Fibroblast of peridontal ligament (primary cell): ENCODE measurements around the gene L3MBTL1.
A peak's percentile ranks its signal among the peaks of the same experiment; 100 is the strongest.
"Not testable (repeated sequence)": the region's sequence is repeated elsewhere in the genome, so short reads cannot be mapped to it uniquely, and the experiment has no call there.

ENCODE experiments used
- DNase-seq: peaks from one replicate; pipeline ENCODE4 v3.0.0-alpha.2; 2010; ENCODE audit errors: extremely low read depth

The L3MBTL1 gene

DNA sequence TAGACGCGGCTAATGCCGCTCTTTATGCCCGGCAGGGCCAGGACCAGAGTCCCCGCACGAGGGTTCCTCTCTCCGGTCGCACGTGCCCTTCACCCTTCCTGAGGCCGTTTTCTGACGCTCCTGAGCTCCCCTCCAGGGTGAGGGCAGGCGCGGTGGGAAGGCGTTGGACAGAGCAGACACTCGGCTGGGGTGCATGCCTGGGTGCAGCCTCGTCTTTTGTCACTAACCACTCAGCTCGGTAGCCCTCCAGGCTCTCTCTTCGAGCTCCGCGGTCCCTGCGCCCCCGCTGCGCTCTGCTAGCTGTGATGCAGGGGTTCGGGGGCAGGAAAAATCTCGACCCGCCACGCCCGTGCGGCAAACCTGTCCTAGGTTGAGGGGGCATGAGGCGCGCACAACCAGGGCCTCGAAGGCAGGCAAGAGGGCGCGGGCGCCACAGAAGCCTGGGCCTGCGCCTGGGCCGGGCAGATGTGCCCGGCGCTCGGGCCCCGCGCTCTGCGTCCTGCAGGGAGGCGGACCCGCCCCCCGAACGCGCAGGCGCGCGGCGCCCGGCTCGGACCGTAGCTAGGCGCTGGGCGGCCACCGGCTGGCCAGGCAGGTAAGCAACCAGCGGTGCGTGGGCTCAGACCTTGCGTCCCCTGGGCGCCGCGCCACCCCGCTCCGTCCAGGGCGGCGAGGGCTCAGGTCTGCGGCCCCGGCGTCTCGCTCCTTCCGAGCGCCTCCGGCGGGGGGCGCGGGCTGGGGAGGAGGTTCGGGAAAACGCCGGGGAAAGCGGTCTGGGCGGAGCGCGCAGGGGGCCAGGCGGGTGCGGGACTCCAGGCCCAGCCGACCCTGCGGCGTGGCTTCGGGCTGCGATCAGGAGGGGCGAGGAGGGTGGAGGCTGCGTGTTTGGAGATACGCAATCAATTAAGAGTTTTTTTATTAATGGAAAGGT is at the start of gene L3MBTL1:
Gene L3MBTL1 (plus strand): TSS at position 548 of the 931 bp plus-strand sequence. CDS start 5,807 bp downstream, outside the sequence.
- peak; percentile 15 for DNase-seq

DNA sequence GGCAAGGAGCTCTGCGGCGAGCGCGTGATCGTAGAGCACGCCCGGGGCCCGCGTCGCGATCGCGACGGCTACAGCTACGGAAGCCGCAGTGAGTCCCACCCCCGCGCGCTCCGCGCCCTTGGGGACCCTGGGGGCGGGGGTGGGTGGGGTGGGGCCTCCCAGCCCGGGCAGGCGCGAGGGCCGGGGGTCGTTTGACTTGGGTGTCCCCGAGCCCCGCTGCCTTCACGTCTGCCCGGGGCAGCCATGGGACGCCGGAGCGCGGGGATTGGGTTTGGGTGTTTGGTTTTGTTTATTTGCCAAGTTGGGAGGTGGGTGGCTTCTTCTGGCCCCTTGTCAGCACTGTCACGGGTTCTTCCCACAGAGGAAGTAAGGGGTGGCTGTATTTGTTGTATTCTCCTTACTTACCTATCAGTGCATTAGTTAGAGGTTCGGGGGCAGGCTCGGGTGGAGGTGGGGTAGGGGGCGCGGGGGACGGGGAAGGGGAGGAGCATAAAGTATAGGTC is 49.0 kb upstream of the L3MBTL1 start:
- no peak for DNase-seq

DNA sequence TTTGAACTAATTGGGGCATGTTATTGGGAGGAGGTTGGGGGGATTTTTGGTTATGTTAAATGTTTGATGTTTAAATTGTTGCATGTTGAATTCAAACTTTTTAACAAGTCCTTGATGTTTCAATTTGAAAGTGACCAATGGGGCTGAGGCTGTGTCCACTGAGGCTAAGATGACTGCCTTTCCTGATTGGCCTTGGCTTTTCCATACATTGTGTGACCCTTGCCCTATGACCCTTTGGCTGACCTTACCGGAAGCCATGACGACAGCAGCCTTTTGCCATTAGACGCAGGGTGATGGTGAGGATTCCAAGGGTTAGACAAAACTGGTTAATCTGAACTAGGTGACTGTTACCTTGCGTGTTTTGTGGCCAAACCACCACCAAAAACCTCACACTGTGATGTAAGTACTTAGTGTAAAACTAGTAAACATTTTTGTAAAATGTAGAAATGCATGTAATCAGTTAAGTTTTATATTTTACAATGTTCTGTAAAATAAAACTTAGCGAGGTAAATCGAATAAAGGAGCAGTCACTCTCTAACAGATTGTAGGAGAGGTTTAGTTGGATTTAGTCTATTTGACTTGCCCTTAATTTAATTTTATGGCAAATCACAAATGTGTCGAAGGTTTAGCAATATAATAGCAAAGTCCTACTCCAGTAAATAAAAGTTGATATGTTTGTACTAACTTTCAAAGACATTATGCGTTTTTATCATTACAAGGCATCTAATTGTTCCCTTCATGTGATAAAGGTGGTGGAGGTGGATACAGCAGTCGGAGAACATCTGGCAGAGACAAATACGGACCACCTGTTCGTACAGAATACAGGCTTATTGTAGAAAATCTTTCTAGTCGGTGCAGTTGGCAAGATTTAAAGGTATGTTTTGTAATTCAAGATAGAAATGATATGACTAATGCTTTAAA is 48.2 kb upstream of the L3MBTL1 start:
- peak; percentile 15 for DNase-seq

DNA sequence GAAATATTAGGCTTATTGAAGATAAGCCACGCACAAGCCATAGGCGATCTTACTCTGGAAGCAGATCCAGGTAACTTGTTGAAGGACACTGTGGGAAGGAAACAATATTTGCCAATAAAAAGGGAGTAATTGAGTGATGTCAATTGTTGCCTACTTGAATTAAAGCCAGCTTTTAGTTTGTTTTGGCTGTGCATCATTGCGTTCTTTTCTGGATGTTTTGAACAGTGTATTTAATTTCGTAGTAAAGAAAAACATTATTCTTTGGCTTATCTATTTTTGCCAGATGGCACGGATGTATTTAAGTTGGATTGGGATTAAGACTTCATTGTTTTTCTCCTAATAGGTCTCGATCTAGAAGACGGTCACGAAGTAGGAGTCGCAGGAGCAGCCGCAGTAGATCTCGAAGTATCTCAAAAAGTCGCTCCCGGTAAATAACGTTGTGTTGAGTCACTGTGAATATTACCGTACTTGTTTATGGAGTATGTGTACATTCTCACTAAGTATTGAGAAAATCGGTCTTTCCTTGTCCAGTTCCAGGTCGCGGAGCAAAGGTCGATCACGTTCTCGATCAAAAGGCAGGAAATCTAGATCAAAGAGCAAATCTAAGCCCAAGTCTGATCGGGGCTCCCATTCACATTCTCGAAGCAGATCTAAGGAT is 47.2 kb upstream of the L3MBTL1 start:
- no peak for DNase-seq

DNA sequence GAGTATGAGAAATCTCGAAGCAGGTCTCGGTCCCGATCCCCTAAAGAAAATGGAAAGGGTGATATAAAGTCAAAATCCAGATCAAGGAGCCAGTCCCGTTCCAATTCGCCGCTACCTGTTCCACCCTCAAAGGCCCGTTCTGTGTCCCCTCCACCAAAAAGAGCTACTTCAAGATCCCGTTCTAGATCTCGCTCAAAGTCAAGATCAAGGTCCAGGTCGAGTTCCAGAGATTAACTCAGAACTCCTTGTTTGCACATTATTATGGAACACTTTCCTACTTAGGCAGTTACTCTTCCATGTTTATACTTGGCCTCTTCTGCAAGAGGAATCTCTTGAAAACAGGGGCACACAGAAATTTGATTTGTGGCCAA is 46.7 kb upstream of the L3MBTL1 start:
- no peak for DNase-seq

DNA sequence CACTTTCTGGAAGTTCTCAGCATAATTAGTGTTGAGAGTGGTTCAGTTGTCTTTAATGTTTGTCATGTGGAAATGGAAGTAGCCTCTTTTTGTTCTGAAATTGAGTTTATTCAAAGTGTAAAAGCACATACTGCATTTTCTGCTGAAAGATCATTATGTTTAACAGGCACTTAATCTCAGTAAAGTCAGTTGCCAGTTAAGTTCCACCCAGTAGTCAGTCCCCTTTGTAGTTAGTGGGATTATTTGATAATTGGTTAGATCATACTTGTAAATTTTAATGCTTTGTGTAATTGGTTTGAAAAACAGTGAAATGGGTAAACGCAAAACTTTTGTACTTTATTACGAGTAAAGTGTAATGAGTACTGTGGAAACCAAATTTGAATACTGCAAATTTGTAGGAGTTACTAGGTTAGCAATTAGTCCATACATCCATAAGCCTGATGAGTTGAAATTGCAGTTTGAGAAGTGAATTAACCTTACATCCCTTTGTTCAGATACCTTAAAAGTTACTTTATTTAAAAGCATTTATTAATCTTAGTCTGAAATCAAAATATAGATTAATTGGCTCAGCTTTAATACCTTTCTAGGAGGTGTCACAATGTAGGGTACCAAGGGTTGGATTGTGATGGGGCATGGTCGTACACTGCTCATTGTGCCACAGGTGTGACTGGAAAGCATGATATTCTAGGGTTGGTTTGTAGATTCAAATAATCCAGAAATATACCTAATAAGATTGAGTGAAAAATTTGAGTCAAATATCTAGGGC is 45.4 kb upstream of the L3MBTL1 start:
- no peak for DNase-seq

DNA sequence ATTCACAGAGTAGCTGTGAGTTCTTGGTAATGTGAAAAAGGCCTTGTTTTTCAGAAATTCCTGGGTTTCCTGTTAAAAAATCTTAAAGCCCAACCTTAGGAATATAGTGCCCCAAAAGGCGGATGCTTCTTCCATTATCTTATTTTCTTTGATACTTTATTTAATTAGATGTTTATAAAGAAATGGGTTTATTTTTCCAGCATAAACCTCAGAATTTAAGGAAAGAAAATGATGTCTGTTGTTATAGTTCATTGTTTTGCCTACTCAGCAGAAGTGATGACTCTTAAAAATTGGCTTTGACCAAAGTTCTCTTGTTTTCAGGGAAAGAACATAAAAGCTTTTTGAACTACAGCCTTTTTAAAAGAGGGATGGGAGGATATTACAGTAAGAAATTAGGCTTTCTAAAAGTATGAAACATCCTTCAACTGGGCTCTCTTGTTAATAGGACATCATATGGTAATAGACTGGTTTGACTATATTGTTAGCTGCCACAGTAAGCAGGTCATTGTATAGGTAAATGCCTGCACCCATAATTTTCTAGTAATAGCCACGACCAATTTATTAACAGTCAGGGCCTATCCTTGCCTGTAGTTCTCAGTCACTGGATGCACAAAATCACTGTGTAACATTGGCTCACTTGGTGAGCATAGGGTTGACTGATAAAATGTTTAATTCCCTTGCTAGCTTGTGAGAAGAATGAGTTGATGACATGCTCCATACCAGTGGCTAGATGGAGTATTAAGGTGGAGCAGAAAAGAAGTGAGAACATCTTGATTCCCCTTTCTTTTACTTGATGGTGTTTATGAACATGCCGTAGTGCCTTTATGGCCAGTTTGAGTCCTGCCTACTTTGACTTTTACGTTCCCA is 44.6 kb upstream of the L3MBTL1 start:
- no peak for DNase-seq

DNA sequence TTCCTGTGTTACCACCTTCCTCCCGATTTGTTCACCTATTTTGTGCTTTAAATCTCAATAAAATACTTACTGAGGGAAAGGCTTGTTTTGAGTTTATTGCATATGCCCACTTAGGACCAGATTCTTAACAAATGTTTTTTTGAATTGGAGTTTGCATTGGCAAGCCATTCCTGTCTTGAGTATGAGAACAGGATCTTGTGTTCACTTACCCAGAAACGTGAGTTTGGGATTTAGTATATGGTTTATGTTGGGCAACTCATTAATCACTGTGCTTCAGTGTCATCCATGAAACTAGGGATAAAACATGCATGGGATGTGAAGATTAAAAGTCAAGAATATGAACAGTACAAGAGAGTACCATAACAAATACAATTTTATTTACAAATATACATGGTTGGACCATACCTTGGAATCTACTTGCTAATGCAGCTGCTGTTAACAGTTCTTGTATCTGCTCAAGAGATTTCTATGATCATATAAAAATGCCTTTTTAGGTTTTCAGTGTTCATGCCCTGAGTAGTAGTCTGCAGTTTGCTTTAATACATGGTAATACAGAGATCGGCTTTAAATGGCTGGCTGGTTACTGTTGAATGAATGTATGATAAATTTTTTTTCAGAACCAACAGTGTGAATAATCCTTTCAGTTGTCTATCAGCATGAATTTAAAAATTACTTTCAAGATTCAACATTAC is 43.8 kb upstream of the L3MBTL1 start:
- no peak for DNase-seq

DNA sequence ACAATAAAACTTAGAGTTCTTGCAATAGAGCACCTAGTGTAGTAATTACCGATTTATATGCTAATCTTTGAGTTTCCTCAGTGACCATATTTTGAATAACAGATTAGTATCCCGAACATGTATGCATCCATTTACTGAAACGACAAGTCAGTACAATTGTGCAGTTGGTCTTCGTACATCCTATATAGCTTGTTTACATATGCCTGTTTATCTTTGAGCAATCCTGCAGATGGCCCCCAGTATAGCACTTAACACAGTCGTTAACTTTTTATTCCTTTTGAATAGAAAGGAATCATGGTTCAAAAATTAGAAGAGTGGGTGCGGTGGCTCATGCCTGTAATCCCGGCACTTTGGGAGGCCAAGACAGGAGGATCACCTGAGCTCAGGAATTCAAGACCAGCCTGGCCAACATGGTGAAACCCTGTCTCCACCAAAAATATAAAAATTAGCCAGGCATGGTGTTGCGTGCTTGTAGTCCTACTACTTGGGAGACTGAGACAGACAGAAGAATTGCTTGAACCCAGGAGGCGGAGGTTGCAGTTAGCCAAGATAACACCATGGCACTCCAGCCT is 43.2 kb upstream of the L3MBTL1 start:
- no peak for DNase-seq

DNA sequence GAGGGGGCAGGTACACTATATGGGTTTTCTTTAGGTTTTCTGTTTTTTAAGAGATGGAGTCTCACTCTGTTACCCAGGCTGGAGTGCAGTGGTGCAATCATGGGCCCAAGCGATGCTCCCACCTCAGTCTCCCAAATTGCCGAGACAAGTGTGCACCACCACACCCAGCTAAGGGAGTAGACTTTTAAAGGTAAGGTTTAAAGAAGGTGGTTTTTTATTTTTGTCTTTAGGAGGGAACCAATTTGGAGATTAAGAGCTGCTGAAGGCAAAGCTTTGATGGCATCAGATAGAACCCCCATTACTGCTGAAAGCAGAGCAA is 41.9 kb upstream of the L3MBTL1 start:
- DNase-seq = no peak

DNA sequence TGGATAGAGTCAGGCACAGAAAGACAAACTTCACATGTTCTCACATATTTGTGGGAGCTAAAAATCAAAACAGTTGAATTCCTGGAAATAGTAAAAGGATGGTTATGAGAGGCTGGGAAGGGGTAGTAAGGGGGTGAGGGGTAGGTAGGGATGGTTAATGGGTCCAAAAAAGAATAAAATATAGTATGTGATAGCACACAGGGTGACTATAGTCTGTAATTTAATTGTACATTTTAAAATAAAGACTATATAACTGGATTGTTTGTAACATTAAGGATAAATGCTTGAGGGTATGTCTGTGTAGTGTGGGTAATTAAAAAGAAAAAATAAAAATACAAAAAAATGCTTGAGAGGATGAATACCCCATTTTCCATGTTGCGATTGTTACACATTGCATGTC is 39.9 kb upstream of the L3MBTL1 start:
- no peak for DNase-seq

DNA sequence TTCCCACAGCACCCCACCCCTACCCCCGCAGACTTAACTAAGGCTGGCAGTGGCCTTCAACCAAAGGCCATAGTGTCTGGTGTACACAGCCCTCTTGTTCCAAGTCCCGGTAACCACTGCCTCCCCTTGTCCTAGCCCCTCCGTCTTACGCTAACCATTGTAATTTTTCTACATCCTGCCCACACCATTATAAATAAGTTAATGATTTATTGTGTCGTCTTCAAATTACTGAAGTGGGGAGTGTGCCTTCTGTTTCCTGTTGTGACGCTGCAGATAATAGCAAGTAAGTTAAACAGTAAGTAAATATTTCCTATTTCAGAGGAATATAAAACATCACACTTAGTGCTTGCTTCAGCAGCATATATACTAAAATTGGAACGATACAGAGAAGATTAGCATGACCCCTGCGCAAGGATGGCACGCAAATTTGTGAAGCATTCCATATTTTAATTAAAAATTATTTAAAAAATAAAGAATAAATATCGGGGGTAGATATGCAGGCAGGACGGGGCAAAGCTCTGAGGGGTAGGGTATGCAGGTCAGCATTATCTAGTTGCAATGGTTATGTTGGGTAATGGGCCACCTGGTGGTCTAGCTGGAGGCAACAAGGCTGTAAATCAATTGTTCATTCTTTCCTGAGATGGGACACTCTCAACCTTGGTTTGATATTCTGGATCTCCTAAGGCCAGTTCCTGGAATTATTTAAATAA is 34.7 kb upstream of the L3MBTL1 start:
- DNase-seq = no peak

DNA sequence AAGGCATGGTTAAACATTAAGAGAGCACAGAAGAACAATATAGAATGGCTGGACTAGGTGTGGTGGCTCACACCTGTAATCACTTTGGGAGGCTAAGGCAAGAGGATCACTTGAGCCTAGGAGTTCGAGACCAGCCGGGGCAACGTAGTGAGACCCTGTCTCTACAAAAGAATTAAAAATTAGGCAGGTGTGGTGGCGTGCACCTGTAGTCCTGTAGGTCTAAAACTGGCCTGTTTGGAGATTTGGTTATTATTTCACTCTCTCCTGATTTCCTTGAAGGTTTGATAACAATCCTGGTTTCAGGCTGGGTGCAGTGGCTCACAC is 34.2 kb upstream of the L3MBTL1 start:
- no peak for DNase-seq

DNA sequence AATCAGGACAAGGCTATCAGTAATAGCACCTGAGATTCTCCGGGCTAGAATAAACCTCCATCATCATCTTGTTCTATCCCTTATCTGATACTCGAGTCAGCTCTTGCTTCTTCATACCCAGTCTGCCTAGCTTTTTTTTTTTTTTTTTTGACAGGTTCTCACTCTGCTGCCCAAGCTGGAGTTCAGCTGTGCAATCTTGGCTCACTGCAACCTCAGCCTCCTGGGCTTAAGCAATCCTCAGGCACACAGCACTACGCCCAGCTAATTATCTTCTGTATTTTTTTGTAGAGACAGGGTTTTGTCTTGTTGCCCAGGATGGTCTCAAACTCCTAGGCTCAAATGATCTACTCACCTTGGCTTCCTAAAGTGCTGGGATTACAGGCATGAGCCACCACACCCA is 30.3 kb upstream of the L3MBTL1 start:
- no peak for DNase-seq

DNA sequence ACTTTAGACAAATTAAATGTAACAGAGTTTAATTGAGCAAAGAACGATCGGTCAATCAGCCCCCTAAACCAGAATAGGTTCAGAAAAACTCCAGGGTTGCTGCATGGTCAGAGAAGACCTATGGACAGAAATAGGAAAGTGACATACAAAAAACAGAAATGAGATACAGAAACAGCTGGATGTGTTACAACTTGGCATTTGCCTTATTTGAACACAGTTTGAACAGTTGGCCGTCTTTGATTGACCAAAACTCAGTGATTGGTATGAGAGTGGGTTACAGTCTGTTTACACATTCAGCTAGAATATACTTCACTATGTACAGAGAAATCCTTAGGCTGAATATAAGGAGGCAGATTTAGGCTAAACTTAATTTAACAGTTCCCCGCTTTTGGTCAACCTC is 29.9 kb upstream of the L3MBTL1 start:
- DNase-seq = no peak

DNA sequence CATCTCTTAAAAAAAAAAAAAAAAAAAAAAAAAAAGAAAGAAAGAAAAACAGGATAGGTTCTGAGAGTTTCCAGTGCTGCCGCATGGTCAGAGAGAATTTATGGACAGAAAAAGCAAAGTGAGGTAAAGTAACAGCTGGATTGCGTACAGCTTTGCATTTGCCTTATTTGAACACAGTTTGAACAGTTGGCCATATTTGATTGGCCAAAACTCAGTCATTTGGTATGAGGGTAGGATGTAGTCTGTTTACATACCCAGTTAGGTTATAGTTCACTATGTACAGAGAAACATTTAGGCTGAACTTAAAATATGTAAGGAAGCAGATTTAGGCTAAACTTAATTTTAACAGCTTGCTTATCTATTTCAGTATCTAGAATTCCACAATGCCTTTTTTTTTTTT is 17.5 kb upstream of the L3MBTL1 start:
- no peak for DNase-seq

DNA sequence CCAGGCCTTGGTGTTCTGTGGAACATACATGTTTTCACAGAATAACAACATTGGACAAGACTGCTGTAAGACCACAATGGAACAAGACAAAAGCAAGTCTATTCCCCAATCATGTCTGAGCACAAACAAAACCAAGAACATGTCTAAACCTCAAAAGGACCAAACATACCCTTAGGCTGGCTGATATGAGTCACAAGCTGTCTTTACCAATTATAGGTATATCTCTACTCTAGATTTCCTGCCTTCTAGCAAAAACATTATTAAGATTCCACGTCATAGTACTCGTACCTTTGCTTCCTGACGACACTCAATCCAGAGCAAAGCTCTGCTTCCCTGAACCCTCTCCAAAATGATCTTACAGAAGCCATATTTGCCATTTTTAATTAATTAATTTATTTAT is 15.4 kb upstream of the L3MBTL1 start:
- DNase-seq = no peak

DNA sequence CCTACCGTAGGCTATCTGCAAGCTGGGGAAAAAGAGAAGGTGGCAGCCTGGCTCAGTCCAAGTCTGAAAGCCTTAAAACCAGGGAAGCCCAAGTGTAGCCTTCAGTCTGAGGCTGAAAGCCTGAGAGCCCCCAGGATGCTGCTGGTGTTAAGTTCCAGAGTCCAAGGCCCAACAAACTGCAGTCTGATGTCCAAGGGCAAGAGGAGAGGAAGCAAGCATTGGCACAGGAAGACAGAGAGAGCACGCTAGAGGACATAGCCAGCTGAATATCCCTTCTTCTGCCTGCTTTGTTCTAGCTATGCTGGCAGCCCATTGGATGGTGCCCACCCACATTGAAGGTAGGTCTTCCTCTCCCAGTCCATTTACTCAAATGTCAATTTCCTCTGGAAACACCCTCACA is 12.1 kb upstream of the L3MBTL1 start:
- DNase-seq = no peak

DNA sequence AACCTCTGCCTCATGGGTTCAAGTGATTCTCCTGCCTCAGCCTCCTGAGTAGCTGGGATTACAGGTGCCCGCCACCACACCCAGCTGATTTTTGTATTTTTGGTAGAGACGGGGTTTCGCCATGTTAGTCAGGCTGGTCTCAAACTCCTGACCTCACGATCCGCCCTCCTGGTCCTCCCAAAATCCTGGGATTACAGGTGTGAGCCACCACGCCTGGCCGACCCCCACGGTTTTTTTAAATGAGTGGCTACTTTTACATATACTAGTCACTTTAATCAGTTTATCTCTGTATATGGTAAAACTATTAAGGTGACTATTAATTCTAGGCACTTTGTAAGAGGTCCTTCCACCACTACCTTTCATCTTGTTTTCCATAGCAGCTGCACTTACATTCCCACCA is 5.5 kb upstream of the L3MBTL1 start:
- DNase-seq = not testable (repeated sequence)
